RWPE1 (cell line): ENCODE measurements around the gene IFI44L.

Experiments used
- CTCF ChIA-PET: fragments of 350-600 bp; sonication (Branson Sonifier 250); formaldehyde crosslinking; extraction: SDS; loops from one replicate; lab custom pipeline; 2021; lab: Yijun Ruan, JAX
- POLR2A ChIA-PET: fragments of 400-600 bp; formaldehyde crosslinking; extraction: SDS; loops from one replicate; lab custom pipeline; 2020; ENCODE audit warnings: antibody characterized with exemption; ENCODE audit not compliant: low non-redundant PET; lab: Yijun Ruan, JAX
- DNase-seq: peaks from one replicate; pipeline ENCODE4 v3.0.0; 2012; ENCODE audit warnings: low spot score
- H3K27ac ChIP-seq: fragments of 450-650 bp; 2 replicates; pipeline ENCODE4 v1.5.1; 2017
- CTCF ChIP-seq: fragments of 450-650 bp; conservative IDR thresholded peaks from 2 replicates; pipeline ENCODE4 v1.5.1; 2017; ENCODE audit warnings: low read depth, mild to moderate bottlenecking

Gene IFI44L

GRCh38 chr1:78599294-78599693, 21.0 kb upstream of the IFI44L start:
- POLR2A ChIA-PET, result no interaction called here
- DNase-seq, result no peak

GRCh38 chr1:78601068-78601467, 19.2 kb upstream of the IFI44L start:
- ChIA-PET CTCF (interaction anchor here (0.6 kb wide), 2 partner anchors 139 to 778 kb away, joined by 3 read pairs; no protein-coding TSS in a partner anchor), POLR2A (no interaction called here)
- TF ChIP-seq CTCF, result no peak
- no peak for DNase-seq
- H3K27ac ChIP-seq, result no peak overlapping the region

More at GRCh38 chr1:78599294-78599693, 21.0 kb upstream of the IFI44L start:
- H3K27ac ChIP-seq, result no peak overlapping the region
- CTCF ChIA-PET, result no interaction called here
- no peak for TF ChIP-seq CTCF

- CTCF ChIA-PET, result interaction anchor here (0.7 kb wide), 1 partner anchor 74 kb away, joined by 4 read pairs; no protein-coding TSS in a partner anchor
- POLR2A ChIA-PET, result no interaction called here
- no peak for TF ChIP-seq CTCF
These were observed 17.0 kb upstream of the IFI44L start for GRCh38 chr1:78603206-78603605.

GRCh38 chr1:78604643-78605042, 15.6 kb upstream of the IFI44L start:
- ChIA-PET POLR2A (no interaction called here), CTCF (no interaction called here)
- DNase-seq, result no peak
- H3K27ac ChIP-seq, result no peak overlapping the region
- no peak for TF ChIP-seq CTCF

More at GRCh38 chr1:78603206-78603605, 17.0 kb upstream of the IFI44L start:
- DNase-seq, result no peak
- no peak overlapping the region for H3K27ac ChIP-seq

- no peak overlapping the region for H3K27ac ChIP-seq
- ChIA-PET POLR2A (no interaction called here), CTCF (interaction anchor here (0.8 to 3.0 kb wide), 3 partner anchors 23 to 474 kb away, joined by 3 to 36 read pairs (median 17); no protein-coding TSS in a partner anchor)
- no peak for TF ChIP-seq CTCF
- DNase-seq, result no peak
These were observed 14.0 kb upstream of the IFI44L start for GRCh38 chr1:78606274-78606673.

GRCh38 chr1:78607334-78607927, 12.8 kb upstream of the IFI44L start:
- peak; percentile 79; the same call in 1 of the 2 replicates for TF ChIP-seq CTCF
- peak; percentile 51 for DNase-seq
- CTCF ChIA-PET, result interaction anchor here (0.5 to 3.0 kb wide), 9 partner anchors 10 to 546 kb away, joined by 3 to 36 read pairs (median 4); no protein-coding TSS in a partner anchor
- H3K27ac ChIP-seq, result no peak overlapping the region
- POLR2A ChIA-PET, result no interaction called here
